NB4 (cell line): ENCODE measurements around the gene NHS.

Experiments used
- MYC ChIP-seq: IDR thresholded peaks from 2 replicates; pipeline ENCODE4 v1.6.1; 2011; ENCODE audit warnings: low read depth, low read length
- POLR2A ChIP-seq: IDR thresholded peaks from 2 replicates; pipeline ENCODE4 v1.6.1; 2011; ENCODE audit warnings: mild to moderate bottlenecking; ENCODE audit not compliant: insufficient read length; ENCODE audit errors: extremely low read depth
- TF ChIP-seq, protein P1 (sequence below): IDR thresholded peaks from one replicate; pipeline ENCODE4 v1.5.1; 2012; ENCODE audit warnings: low read depth, low read length

DNA sequence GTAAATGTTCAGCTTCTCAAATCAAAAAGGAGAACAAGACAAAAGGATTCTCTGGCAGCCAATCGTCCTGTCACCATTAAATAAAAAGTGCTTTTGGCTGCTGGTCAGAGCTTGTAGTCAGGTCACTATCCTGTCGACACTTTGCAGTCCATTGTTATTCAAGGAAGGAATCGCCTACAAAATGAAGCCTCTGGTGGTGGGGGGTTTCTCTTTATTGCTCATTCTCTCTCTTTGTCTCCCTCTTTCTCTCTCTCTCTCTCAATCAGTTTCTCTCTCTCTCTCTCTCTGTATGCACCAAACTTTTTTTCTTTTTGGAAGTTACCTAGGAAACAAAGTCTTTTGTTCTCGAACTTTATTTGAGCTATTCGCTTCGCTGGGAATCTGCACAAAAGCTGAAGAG lies 344.7 kb downstream of the NHS start:
- TF ChIP-seq, protein P1, sequence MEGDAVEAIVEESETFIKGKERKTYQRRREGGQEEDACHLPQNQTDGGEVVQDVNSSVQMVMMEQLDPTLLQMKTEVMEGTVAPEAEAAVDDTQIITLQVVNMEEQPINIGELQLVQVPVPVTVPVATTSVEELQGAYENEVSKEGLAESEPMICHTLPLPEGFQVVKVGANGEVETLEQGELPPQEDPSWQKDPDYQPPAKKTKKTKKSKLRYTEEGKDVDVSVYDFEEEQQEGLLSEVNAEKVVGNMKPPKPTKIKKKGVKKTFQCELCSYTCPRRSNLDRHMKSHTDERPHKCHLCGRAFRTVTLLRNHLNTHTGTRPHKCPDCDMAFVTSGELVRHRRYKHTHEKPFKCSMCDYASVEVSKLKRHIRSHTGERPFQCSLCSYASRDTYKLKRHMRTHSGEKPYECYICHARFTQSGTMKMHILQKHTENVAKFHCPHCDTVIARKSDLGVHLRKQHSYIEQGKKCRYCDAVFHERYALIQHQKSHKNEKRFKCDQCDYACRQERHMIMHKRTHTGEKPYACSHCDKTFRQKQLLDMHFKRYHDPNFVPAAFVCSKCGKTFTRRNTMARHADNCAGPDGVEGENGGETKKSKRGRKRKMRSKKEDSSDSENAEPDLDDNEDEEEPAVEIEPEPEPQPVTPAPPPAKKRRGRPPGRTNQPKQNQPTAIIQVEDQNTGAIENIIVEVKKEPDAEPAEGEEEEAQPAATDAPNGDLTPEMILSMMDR = no peak
- TF ChIP-seq MYC = no peak
- no peak for TF ChIP-seq POLR2A
